Measurements from ENCODE around the gene RBCK1.
"Not testable (repeated sequence)": the region's sequence is repeated elsewhere in the genome, so short reads cannot be mapped to it uniquely, and the experiment has no call there.

RBCK1 gene

DNA sequence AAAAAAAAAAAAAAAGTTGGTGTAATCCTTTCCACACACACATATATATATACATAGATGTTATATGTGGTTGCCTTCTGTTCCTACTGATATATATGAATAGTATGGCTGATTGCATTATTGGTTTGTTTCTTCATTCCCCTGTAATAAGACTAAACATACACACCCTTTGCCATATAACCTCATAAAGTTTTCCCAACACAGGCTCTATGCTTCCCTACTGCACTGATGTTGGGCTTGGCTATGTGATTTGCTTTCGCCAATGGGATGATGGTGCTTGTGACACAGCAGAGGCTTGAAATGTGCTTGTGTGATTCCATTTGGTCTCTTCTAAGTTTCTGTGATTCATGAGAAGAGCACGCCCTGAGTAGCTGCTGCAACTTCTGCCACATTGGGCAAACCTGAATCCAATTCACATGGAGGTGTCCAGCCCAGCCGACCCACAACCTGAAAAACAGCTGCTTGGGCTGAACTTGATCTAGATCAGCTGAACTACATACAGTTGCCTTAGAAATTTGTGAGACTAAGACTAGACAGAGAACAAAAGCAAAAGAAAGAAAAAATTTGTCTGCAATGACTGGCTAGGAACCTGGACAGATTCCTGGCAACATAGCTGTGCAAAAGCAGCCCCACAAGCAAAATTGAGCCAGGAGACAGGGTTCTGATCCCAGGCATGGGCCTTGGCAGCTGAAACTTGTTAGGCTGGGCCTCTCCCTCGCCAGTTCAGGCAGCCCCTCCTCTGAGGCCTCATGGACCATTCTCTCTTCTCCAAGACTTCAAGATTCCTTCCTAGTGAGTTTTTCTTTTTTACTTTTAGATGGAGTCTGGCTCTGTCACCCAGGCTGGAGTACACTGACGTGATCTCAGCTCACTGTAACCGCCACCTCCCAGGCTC is 67.6 kb downstream of the RBCK1 start:
- DNase-seq = no peak

DNA sequence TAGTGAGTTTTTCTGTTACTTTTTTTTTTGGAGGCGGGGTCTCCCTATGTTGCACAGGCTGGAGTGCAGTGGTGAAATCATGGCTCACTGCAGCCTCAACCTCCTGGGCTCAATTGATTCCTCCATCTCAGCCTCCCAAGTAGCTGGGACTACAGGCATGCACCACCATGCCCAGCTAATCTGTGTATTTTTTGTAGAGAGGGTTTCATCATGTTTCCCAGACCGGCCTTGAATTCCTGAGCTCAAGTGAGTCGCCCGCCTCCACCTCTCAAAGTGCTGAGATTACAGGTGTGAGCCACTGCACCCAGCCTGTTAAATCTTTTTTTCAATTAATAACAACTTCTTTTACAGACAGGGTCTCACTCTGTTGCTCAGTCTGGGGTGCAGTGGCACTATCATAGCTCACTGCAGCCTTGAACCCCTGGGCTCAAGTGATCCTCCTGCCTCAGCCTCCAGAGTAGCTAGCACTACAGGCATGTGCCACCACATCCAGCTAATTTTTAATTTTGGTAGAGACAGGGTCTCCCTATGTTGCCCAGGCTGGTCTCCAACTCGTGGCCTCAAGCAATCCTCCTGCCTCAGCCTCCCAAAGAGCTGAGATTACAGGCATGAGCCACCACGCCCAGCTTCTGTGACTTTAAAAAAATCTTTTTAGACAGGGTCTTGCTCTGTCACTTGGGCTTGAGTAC is 68.6 kb downstream of the RBCK1 start:
- not testable (repeated sequence) for DNase-seq

DNA sequence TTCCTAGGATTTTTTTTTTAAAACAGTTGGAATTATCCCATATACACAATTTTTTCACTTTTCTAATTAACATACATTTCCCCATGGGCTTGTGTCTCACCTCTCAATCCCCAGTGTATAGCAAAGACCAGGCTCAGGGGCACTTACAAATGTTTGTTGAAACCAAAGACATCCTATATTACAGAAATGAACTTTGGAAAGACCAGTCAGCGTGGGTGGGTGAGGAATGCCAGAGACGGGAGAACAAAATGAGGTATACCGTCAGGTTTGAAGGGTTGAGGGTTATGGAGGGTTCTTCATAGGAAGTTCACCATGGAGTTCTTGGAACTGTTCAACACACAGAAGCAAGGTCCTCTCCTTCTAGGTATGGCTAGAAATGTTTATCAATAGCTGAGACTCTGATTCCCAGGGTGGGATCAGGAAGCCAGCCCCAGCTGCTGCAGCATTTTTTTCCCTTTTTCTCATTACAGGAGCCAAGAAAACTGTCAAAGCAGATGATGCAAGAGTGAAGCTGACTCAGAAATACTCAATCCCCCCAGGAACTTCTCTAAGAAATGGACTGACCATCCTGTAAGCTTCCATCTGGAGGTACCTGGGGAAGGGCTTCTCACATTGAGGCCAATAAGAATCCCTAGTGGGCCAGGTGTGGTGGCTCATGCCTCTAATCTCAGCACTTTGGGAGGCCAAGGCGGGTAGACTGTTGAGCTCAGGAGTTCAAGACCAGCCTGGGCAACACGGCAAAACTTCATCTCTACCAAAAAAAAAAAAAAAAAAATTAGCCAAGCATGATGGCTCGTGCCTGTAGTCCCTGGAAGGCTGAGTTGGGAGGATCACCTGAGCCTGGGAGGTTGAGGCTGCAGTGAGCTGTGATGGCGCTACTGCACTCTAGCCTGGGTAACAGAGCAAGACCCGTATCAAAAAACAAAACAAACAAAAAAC is 70.2 kb downstream of the RBCK1 start:
- no peak for DNase-seq

DNA sequence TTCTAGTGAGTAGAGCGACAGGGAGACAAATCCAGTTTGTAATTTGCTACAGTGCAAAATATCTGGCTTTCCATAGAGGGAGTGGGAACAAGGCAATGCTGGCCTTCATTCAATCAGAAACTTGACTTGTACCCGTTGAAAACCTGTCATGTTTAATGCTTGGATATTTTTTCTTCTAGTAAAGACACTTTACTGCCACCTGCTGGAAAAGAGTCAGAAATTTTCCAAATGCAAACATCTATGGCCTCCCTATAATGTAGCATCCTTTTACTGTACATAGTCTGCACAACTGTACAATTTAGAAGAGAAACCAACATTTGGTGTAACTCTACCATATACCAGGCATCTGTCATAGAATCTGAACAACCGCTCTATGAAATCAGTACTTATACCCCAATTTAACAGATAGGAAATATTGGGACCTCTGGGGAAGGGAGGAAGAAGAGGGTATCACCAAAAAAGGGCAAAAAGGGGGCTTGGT is 70.9 kb downstream of the RBCK1 start:
- DNase-seq = no peak

DNA sequence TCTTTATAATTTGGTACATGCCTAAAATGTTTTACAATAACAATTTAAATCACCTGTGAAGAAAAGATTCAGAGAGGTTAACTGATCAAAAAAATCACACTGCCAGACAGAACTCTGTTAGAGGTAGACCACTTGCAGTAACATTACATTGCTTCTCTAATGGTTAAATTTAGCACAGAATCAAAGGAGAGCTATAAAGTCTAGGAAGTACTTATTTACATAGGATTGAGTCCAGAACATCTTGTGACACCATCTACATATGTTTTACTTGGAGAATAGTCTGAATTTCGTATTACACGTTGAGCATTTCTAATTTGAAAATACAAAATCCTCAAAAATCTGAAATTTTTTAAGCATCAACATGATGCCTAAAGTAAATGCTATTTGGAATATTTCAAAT is 71.4 kb downstream of the RBCK1 start:
- no peak for DNase-seq

DNA sequence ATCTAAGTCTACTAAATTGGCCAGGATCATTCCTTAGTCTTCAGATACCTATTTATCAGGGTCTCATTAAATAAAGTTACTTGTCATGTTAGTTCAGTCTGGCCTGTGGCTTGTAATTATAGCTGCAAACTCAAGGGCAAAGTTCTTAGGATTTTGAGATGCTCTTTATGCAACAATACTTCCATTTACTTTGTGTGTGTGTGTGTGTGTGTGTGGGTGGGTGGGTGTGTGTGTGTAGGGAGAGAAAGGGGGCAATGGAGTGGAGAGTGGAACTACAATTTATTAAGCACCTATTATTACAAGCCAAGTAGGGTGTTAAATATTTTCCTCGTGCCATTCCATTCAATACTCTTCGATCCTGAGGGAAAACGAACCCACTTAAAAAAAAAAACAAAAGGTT is 71.9 kb downstream of the RBCK1 start:
- DNase-seq = no peak

DNA sequence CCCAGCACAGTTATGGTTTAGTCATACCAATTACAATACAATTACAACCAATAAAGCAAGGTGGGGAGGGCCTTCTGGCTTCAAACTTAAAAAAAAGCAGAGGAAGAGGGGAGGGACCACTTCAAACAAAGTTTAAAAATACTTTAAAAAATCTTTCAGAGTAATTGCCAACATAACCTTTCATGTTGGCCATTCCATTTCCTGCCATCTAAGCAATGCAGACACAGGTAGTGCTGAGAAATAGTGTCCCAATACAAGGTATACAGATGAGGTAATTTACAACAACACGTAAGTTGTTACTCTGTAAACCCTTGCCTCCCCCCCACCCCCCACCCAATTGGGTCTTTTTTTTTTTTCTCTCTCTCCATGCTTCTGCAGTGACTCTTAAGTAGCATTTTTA is 73.1 kb downstream of the RBCK1 start:
- DNase-seq = no peak
